Astrocyte (in vitro differentiated cells and primary cell): ENCODE data around the gene PLEKHG4B. TPM values are rescaled to one million over a fixed set of nuclear protein-coding genes. Genes with fewer than 3 reads are reported as not detected.

Source experiments
- DNase-seq: peaks from one replicate; pipeline ENCODE4 v3.0.0-alpha.2; 2010; ENCODE audit warnings: low read depth
- FAIRE-seq: peaks from 2 replicates; lab custom pipeline; 2011; peaks lifted over from hg19 to GRCh38; lab: Jason Lieb, UNC
- H2AFZ ChIP-seq: 2 replicates; pipeline ENCODE4 v1.6.0; 2012; ENCODE audit warnings: low read depth, low read length, inconsistent platforms
- H3K27ac ChIP-seq: 2 replicates; pipeline ENCODE4 v1.5.1; 2011; ENCODE audit warnings: low read depth, low read length, inconsistent platforms
- H3K27me3 ChIP-seq: 2 replicates; pipeline ENCODE4 v1.6.0; 2011; ENCODE audit warnings: low read length, inconsistent platforms; ENCODE audit not compliant: insufficient read depth
- H3K36me3 ChIP-seq: 2 replicates; pipeline ENCODE4 v1.5.1; 2011; ENCODE audit warnings: low read length, inconsistent platforms; ENCODE audit not compliant: insufficient read depth
- H3K4me1 ChIP-seq: 2 replicates; pipeline ENCODE4 v1.5.1; 2011; ENCODE audit warnings: low read length, inconsistent platforms; ENCODE audit not compliant: insufficient read depth
- H3K4me2 ChIP-seq: 2 replicates; pipeline ENCODE4 v1.6.0; 2012; ENCODE audit warnings: low read length, inconsistent platforms
- H3K4me3 ChIP-seq: 2 replicates; pipeline ENCODE4 v1.5.1; 2011; ENCODE audit warnings: low read depth, mild to moderate bottlenecking, low read length, inconsistent platforms; ENCODE audit not compliant: insufficient read depth
- H3K79me2 ChIP-seq: 2 replicates; pipeline ENCODE4 v1.6.0; 2012; ENCODE audit warnings: mild to moderate bottlenecking, low read length, inconsistent platforms; ENCODE audit not compliant: insufficient read depth
- H3K9ac ChIP-seq: 2 replicates; pipeline ENCODE4 v1.6.0; 2012; ENCODE audit warnings: mild to moderate bottlenecking, low read length, inconsistent platforms
- H3K9me3 ChIP-seq: 2 replicates; pipeline ENCODE4 v1.5.1; 2012; ENCODE audit warnings: low read depth, mild to moderate bottlenecking, low read length, inconsistent platforms; ENCODE audit not compliant: insufficient read depth
- H4K20me1 ChIP-seq: 2 replicates; pipeline ENCODE4 v1.6.0; 2012; ENCODE audit warnings: low read length, inconsistent platforms; ENCODE audit not compliant: insufficient read depth
- H3K27ac Mint-ChIP-seq: one replicate; pipeline ENCODE4 v1.8.0; 2021; ENCODE audit warnings: mild to moderate bottlenecking, mixed read lengths; ENCODE audit not compliant: unreplicated experiment
- H3K27me3 Mint-ChIP-seq: one replicate; pipeline ENCODE4 v1.8.0; 2021; ENCODE audit warnings: low read depth, mixed read lengths; ENCODE audit not compliant: unreplicated experiment
- H3K36me3 Mint-ChIP-seq: one replicate; pipeline ENCODE4 v1.8.0; 2021; ENCODE audit warnings: low read depth, mixed read lengths; ENCODE audit not compliant: unreplicated experiment
- H3K4me1 Mint-ChIP-seq: one replicate; pipeline ENCODE4 v1.8.0; 2021; ENCODE audit warnings: low read depth, mixed read lengths; ENCODE audit not compliant: unreplicated experiment
- H3K4me3 Mint-ChIP-seq: one replicate; pipeline ENCODE4 v1.8.0; 2021; ENCODE audit warnings: mild to moderate bottlenecking, moderate library complexity, mixed read lengths; ENCODE audit not compliant: unreplicated experiment
- H3K9me3 Mint-ChIP-seq: one replicate; pipeline ENCODE4 v1.8.0; 2021; ENCODE audit warnings: mild to moderate bottlenecking, mixed read lengths; ENCODE audit not compliant: unreplicated experiment
- CTCF ChIP-seq: IDR thresholded peaks from 2 replicates; pipeline ENCODE4 v1.5.1; 2011; ENCODE audit warnings: low read depth, mild to moderate bottlenecking, inconsistent platforms, low read length, moderate library complexity; ENCODE audit not compliant: insufficient read depth
- EZH2 ChIP-seq: IDR thresholded peaks from 2 replicates; pipeline ENCODE4 v1.6.1; 2012; ENCODE audit warnings: mild to moderate bottlenecking, low read length, inconsistent platforms; ENCODE audit not compliant: insufficient read depth
- total RNA-seq: library from RNA; stranded (reverse); gene quantifications from 2 replicates; pipeline ENCODE4 v1.2.1, GENCODE V29; 2021

The PLEKHG4B gene
- total RNA-seq, 1 donor from 2014 or later: 8.1 TPM

GRCh38 chr5:50724-51499 lies 41.1 kb upstream of the PLEKHG4B start:
- peaks cover under 1% of the 10 kb centered on the region for H3K4me1 Mint-ChIP-seq
- no peak overlapping the region for H3K4me3 Mint-ChIP-seq
- no peak overlapping the region for H3K27ac Mint-ChIP-seq
- Histone ChIP-seq H3K79me2 (no peaks in the 10 kb centered on the region), H3K36me3 (no peaks in the 10 kb centered on the region), H3K27ac (no peak overlapping the region), H3K9ac (no peak overlapping the region), H2AFZ (no peak overlapping the region), H3K4me3 (no peak overlapping the region), H4K20me1 (no peaks in the 10 kb centered on the region), H3K27me3 (peaks cover 11% of the 10 kb centered on the region), H3K9me3 (no peaks in the 10 kb centered on the region), H3K4me2 (no peak overlapping the region), H3K4me1 (peaks cover 5% of the 10 kb centered on the region)
- no peak for FAIRE-seq
- TF ChIP-seq EZH2 (no peak), CTCF (no peak)
- no peak for DNase-seq
- no peaks in the 10 kb centered on the region for H3K36me3 Mint-ChIP-seq
- H3K27me3 Mint-ChIP-seq: peaks cover 55% of the 10 kb centered on the region
- no peaks in the 10 kb centered on the region for H3K9me3 Mint-ChIP-seq

- no peak overlapping the region for H3K4me3 ChIP-seq
- H2AFZ ChIP-seq: no peak overlapping the region
- peaks cover 5% of the 10 kb centered on the region for H3K4me1 ChIP-seq
- H3K27ac Mint-ChIP-seq: no peak overlapping the region
- H3K36me3 Mint-ChIP-seq: no peaks in the 10 kb centered on the region
- no peaks in the 10 kb centered on the region for H4K20me1 ChIP-seq
- no peak overlapping the region for H3K27ac ChIP-seq
- no peaks in the 10 kb centered on the region for H3K9me3 ChIP-seq
- no peak overlapping the region for H3K9ac ChIP-seq
- H3K27me3 Mint-ChIP-seq: peaks cover 55% of the 10 kb centered on the region
- no peaks in the 10 kb centered on the region for H3K79me2 ChIP-seq
- H3K36me3 ChIP-seq: no peaks in the 10 kb centered on the region
- no peak for TF ChIP-seq EZH2
- no peak for TF ChIP-seq CTCF
- H3K9me3 Mint-ChIP-seq: no peaks in the 10 kb centered on the region
- H3K4me3 Mint-ChIP-seq: no peak overlapping the region
- peaks cover under 1% of the 10 kb centered on the region for H3K4me1 Mint-ChIP-seq
- DNase-seq (no peak), FAIRE-seq (no peak)
- H3K4me2 ChIP-seq: no peak overlapping the region
- peaks cover 11% of the 10 kb centered on the region for H3K27me3 ChIP-seq
Measured at GRCh38 chr5:51500-51823, 40.5 kb upstream of the PLEKHG4B start.
